Tibial nerve (tissue), 4 donors: ENCODE data around the gene GAREM1. TPM values are rescaled to one million over a fixed set of nuclear protein-coding genes. Genes with fewer than 3 reads are reported as not detected.

ENCODE experiments used
- DNase-seq, 2 donors: peaks; one replicate each; pipeline ENCODE4 v3.0.0-alpha.2; 2019; ENCODE audit warnings: low spot score in 2 of 2
- H3K27ac ChIP-seq, 4 donors: fragments of 200-600 bp; sonication (generic) in 3 of 4; one replicate each; pipeline ENCODE4 v1.5.1; 2017 to 2019; ENCODE audit warnings: mild to moderate bottlenecking in 1 of 4
- H3K27me3 ChIP-seq, 2 donors: fragments of 200-600 bp; sonication (generic) in 1 of 2; one replicate each; pipeline versions ENCODE4 v1.5.1 to v1.6.0; 2017 to 2019
- H3K36me3 ChIP-seq, 3 donors: fragments of 200-600 bp; sonication (generic); one replicate each; pipeline ENCODE4 v1.5.1; 2018 to 2019
- H3K4me1 ChIP-seq, 4 donors: fragments of 200-600 bp; sonication (generic) in 3 of 4; one replicate each; pipeline ENCODE4 v1.5.1; 2017 to 2019
- H3K4me3 ChIP-seq, 4 donors: fragments of 200-600 bp; sonication (generic) in 3 of 4; one replicate each; pipeline ENCODE4 v1.5.1; 2017 to 2019; ENCODE audit warnings: mild to moderate bottlenecking in 1 of 4, moderate library complexity in 1 of 4
- H3K9me3 ChIP-seq, 4 donors: fragments of 200-600 bp; sonication (generic) in 3 of 4; one replicate each; pipeline ENCODE4 v1.5.1; 2017 to 2019
- CTCF ChIP-seq, 5 experiments: fragments of 200-600 bp in 3 of 5; fragments of 450-650 bp in 2 of 5; sonication (generic) in 3 of 5; IDR thresholded peaks; one replicate each; pipeline ENCODE4 v1.5.1; 2016 to 2019; ENCODE audit warnings: antibody characterized with exemption in 5 of 5, mild to moderate bottlenecking in 3 of 5, moderate library complexity in 2 of 5
- EP300 ChIP-seq, 2 donors: sonication (generic); formaldehyde crosslinking; IDR thresholded peaks; one replicate each; pipeline ENCODE4 v1.6.1; 2017; ENCODE audit warnings: antibody characterized with exemption in 2 of 2, mild to moderate bottlenecking in 1 of 2
- POLR2A ChIP-seq, 2 donors: fragments of 450-650 bp; IDR thresholded peaks; one replicate each; pipeline ENCODE4 v1.6.1; 2017; ENCODE audit warnings: antibody characterized with exemption in 2 of 2, mild to moderate bottlenecking in 2 of 2, moderate library complexity in 2 of 2
- WGBS, 2 donors: methylation state at CpG; one replicate each; pipeline ENCODE4 v1.1.5; 2018; 5-methylcytosine and 5-hydroxymethylcytosine counted together
- total RNA-seq, 4 donors: library from RNA; depleted of rRNA; stranded (reverse); fragments of >200 nt; gene quantifications; one replicate each; pipeline ENCODE4 v1.1.0, GENCODE V29; 2016

GAREM1 gene
- total RNA-seq, 4 donors from 2014 or later: 25.1 to 33.0 (median 30.7) TPM

GRCh38 chr18:32284284-32284683 is 186.4 kb downstream of the GAREM1 start:
- TF ChIP-seq CTCF (IDR thresholded peaks at IDR 0.05) (no peak), POLR2A (IDR thresholded peaks at IDR 0.05) (no peak), EP300 (IDR thresholded peaks at IDR 0.05) (no peak)
- Histone ChIP-seq H3K4me3 (no peak overlapping the region), H3K27me3 (no peaks in the 10 kb centered on the region), H3K4me1 (peaks cover 0 to 41% (median 6%) of the 10 kb centered on the region in 4 donors), H3K36me3 (peaks cover 0 to 21% (median 0%) of the 10 kb centered on the region in 3 donors), H3K9me3 (no peaks in the 10 kb centered on the region), H3K27ac (peak overlapping the region in 2 of 4 donors; percentile 51 to 62)
- WGBS, 2 donors: 56 to 66% methylated on average over 1 of the region's 1 CpG
- peak in 1 of 2 donors; percentile 4 for DNase-seq

GRCh38 chr18:32280911-32281310 is 189.8 kb downstream of the GAREM1 start:
- Histone ChIP-seq H3K4me3 (no peak overlapping the region), H3K9me3 (no peaks in the 10 kb centered on the region), H3K4me1 (peaks cover 0 to 59% (median 19%) of the 10 kb centered on the region in 4 donors), H3K27me3 (no peaks in the 10 kb centered on the region), H3K36me3 (peaks cover 0 to 4% (median 0%) of the 10 kb centered on the region in 3 donors), H3K27ac (peak overlapping the region in 3 of 4 donors; percentile 7 to 68 (median 57))
- WGBS, 2 donors: 71 to 76% methylated on average over 4 of the region's 4 CpGs
- TF ChIP-seq POLR2A (IDR thresholded peaks at IDR 0.05): no peak
- TF ChIP-seq CTCF (IDR thresholded peaks at IDR 0.05): no peak
- no peak for TF ChIP-seq EP300 (IDR thresholded peaks at IDR 0.05)
- no peak for DNase-seq

- Histone ChIP-seq H3K4me1 (peaks cover 0 to 59% (median 19%) of the 10 kb centered on the region in 4 donors), H3K4me3 (no peak overlapping the region), H3K36me3 (peaks cover 0 to 4% (median 0%) of the 10 kb centered on the region in 3 donors), H3K27me3 (no peaks in the 10 kb centered on the region), H3K9me3 (no peaks in the 10 kb centered on the region), H3K27ac (peak overlapping the region in 3 of 4 donors; percentile 7 to 68 (median 57))
- 67 to 78% methylated on average over 4 of the region's 4 CpGs for WGBS, 2 donors
- DNase-seq: no peak
- no peak for TF ChIP-seq CTCF (IDR thresholded peaks at IDR 0.05)
- no peak for TF ChIP-seq EP300 (IDR thresholded peaks at IDR 0.05)
- TF ChIP-seq POLR2A (IDR thresholded peaks at IDR 0.05): no peak
Measured at GRCh38 chr18:32280188-32280783, 190.4 kb downstream of the GAREM1 start.

- TF ChIP-seq POLR2A (IDR thresholded peaks at IDR 0.05) (no peak), CTCF (IDR thresholded peaks at IDR 0.05) (no peak), EP300 (IDR thresholded peaks at IDR 0.05) (no peak)
- Histone ChIP-seq H3K4me1 (peaks cover 0 to 50% (median 18%) of the 10 kb centered on the region in 4 donors), H3K27ac (peak overlapping the region in 3 of 4 donors; percentile 41 to 58 (median 52)), H3K9me3 (no peaks in the 10 kb centered on the region), H3K36me3 (no peaks in the 10 kb centered on the region), H3K4me3 (no peak overlapping the region), H3K27me3 (no peaks in the 10 kb centered on the region)
- WGBS, 2 donors: 40 to 52% methylated on average over 4 of the region's 4 CpGs
- DNase-seq: no peak
Measured at GRCh38 chr18:32278177-32278799, 192.4 kb downstream of the GAREM1 start.

GRCh38 chr18:32277549-32277948 is 193.1 kb downstream of the GAREM1 start:
- Histone ChIP-seq H3K36me3 (no peaks in the 10 kb centered on the region), H3K4me3 (no peak overlapping the region), H3K4me1 (peaks cover 0 to 44% (median 18%) of the 10 kb centered on the region in 4 donors), H3K9me3 (no peaks in the 10 kb centered on the region), H3K27ac (peak overlapping the region in 3 of 4 donors; percentile 41 to 64 (median 58)), H3K27me3 (no peaks in the 10 kb centered on the region)
- TF ChIP-seq CTCF (IDR thresholded peaks at IDR 0.05) (no peak), EP300 (IDR thresholded peaks at IDR 0.05) (peak in 1 of 2 donors; percentile 40), POLR2A (IDR thresholded peaks at IDR 0.05) (no peak)
- no peak for DNase-seq
- 34 to 43% methylated on average over 2 of the region's 2 CpGs for WGBS, 2 donors
